ENCODE measurements around the gene ZNF280B. TPM values are rescaled to one million over a fixed set of nuclear protein-coding genes. Genes with fewer than 3 reads are reported as not detected.

The ZNF280B gene
- total and polyA plus RNA-seq, 9 of the 15 experiments (the other 6 are each of a cell fraction or from before 2014, with no cell fraction given), result 7.7 to 29.9 (median 20.0) TPM

GRCh38 chr22:22548317-22548716 is 39.8 kb upstream of the ZNF280B start:
- 79% methylated on average over 9 of the region's 9 CpGs for whole genome bisulfite sequencing (ENCODE audit: insufficient coverage, low coverage, missing lambda C conversion rate)
- CTCF ChIA-PET (ENCODE audit: low intra/inter-chr PET ratio), result interaction anchor here (1.1 to 1.2 kb wide), 2 partner anchors 11 to 85 kb away, joined by 3 read pairs; partner anchors contain the start of gene PRAME
- H3K4me3 ChIP-seq, result no peak overlapping the region
- DNase-seq (ENCODE audit: extremely low read depth in 1 of 4, low spot score in 3 of 4) (peak in 3 of 4 experiments; percentile 65 to 75 (median 70)), ATAC-seq (peak; percentile 8), FAIRE-seq (no peak)
- H3K4me2 ChIP-seq (ENCODE audit: insufficient read depth, low read length), result no peak overlapping the region
- BruUV-seq (replicated peaks), result no TSS peak
- TF ChIP-seq ZNF23 (CRISPR knock-in tag; IDR thresholded peaks at IDR 0.05), result no peak
- TF ChIP-seq ARID3A (IDR thresholded peaks at IDR 0.05; ENCODE audit: borderline replicate concordance, low read depth, low read length), result no peak
- no peak for TF ChIP-seq ZNF384 (IDR thresholded peaks at IDR 0.05; ENCODE audit: low read depth, low read length)
- TF ChIP-seq KLF1 (tag; IDR thresholded peaks at IDR 0.05), result no peak
- no peak for TF ChIP-seq CREB3 (tag; conservative IDR thresholded peaks at IDR 0.05; ENCODE audit: low read depth)
- no peak for TF ChIP-seq NR0B1 (IDR thresholded peaks at IDR 0.05; ENCODE audit: partially characterized antibody)
- TF ChIP-seq BCOR (IDR thresholded peaks at IDR 0.05), result no peak
- TF ChIP-seq ZNF561 (CRISPR knock-in tag; conservative IDR thresholded peaks at IDR 0.05), result no peak
- no peak for TF ChIP-seq ARID1B (IDR thresholded peaks at IDR 0.05)
- TF ChIP-seq IFI16 (CRISPR knock-in tag; IDR thresholded peaks at IDR 0.05), result no peak
- no peak for TF ChIP-seq PPARD (CRISPR knock-in tag; IDR thresholded peaks at IDR 0.05)
- TF ChIP-seq ZNF57 (CRISPR knock-in tag; IDR thresholded peaks at IDR 0.05), result no peak
- no peak for TF ChIP-seq GTF2A2 (tag; IDR thresholded peaks at IDR 0.05)
- no peak for TF ChIP-seq U2AF1 (optimal IDR thresholded peaks at IDR 0.05; ENCODE audit: low read depth, low read length)
- peak overlapping the region in 1 of 2 experiments; percentile 12; a peak in 2 of 4 replicates for H3K9ac ChIP-seq (ENCODE audit: insufficient read depth in 1 of 2, low read depth in 2 of 2, low read length in 2 of 2)
- no peaks in the 10 kb centered on the region for H3K27me3 ChIP-seq (ENCODE audit: control insufficient read depth in 2 of 2, insufficient read depth in 2 of 2, low read length in 2 of 2)
- H3K9me1 ChIP-seq (ENCODE audit: control insufficient read depth, insufficient read depth, low read length), result peaks cover 51% of the 10 kb centered on the region
- no peaks in the 10 kb centered on the region for H3K9me3 ChIP-seq (replicated peaks; ENCODE audit: control insufficient read depth, insufficient read depth, low read depth, low read length)
- peaks cover 65% of the 10 kb centered on the region for H4K20me1 ChIP-seq (replicated peaks; ENCODE audit: control insufficient read depth, insufficient read depth, low read length)
- no peak overlapping the region; the same call in 2 of the 3 replicates for H3K27ac ChIP-seq (ENCODE audit: extremely low read depth, low read depth, low read length)
- no peak overlapping the region for H2AFZ ChIP-seq (ENCODE audit: low read depth, low read length)
- in situ Hi-C loops (cut with MboI) (loop anchor here (25.0 kb wide), 1 partner anchor 1136 kb away; the partner anchor contains the start of gene HIC2), intact Hi-C loops (cut with micrococcal nuclease) (loop anchor here (10.0 kb wide), 1 partner anchor 56 kb away; no protein-coding TSS in a partner anchor)
- peaks cover 45% of the 10 kb centered on the region for H3K79me2 ChIP-seq (ENCODE audit: control insufficient read depth, insufficient read depth, low read length)
- H3K4me1 ChIP-seq (replicated peaks in 1 of 2; ENCODE audit: control insufficient read depth in 2 of 2, insufficient read depth in 2 of 2, low read length in 2 of 2), result peaks cover 17 to 29% of the 10 kb centered on the region in 2 experiments
- peaks cover 70% of the 10 kb centered on the region for H3K36me3 ChIP-seq (ENCODE audit: control insufficient read depth, insufficient read depth, low read length)
- POLR2A ChIA-PET, result interaction anchor here (0.7 to 19.7 kb wide), 18 partner anchors 2 to 71 kb away, joined by 3 to 708 read pairs (median 6); partner anchors contain the start of genes PRAME, ZNF280A and ZNF280B

All from K562 (cell line).